Sigmoid colon (tissue), 7 donors: Measurements from ENCODE around the gene MDM4. TPM values are rescaled to one million over a fixed set of nuclear protein-coding genes. Genes with fewer than 3 reads are reported as not detected.

Experiments
- DNase-seq: peaks from one replicate; pipeline ENCODE4 v3.0.0-alpha.2; 2019
- H3K27ac ChIP-seq, 4 donors: fragments of 200-600 bp; sonication (generic); one replicate each; pipeline ENCODE4 v1.5.1; 2016 to 2019; ENCODE audit warnings: mild to moderate bottlenecking in 1 of 4
- H3K27me3 ChIP-seq, 3 donors: fragments of 200-600 bp; sonication (generic); one replicate each; pipeline ENCODE4 v1.5.1; 2019; ENCODE audit warnings: mild to moderate bottlenecking in 1 of 3
- H3K36me3 ChIP-seq, 4 donors: fragments of 200-600 bp; sonication (generic); one replicate each; pipeline ENCODE4 v1.5.1; 2016 to 2019
- H3K4me1 ChIP-seq, 4 donors: fragments of 200-600 bp; sonication (generic); one replicate each; pipeline ENCODE4 v1.5.1; 2017 to 2019
- H3K4me3 ChIP-seq, 4 donors: fragments of 200-600 bp; sonication (generic); one replicate each; pipeline ENCODE4 v1.5.1; 2017 to 2019; ENCODE audit warnings: mild to moderate bottlenecking in 2 of 4, moderate library complexity in 1 of 4
- H3K9me3 ChIP-seq, 4 donors: fragments of 200-600 bp in 3 of 4; sonication (generic) in 3 of 4; one replicate each; pipeline versions ENCODE4 v1.5.1 to v1.6.1; 2013 to 2019
- CTCF ChIP-seq, 4 experiments: fragments of 450-650 bp in 3 of 4; fragments of 200-600 bp in 1 of 4; IDR thresholded peaks; one replicate each; pipeline ENCODE4 v1.5.1; 2016 to 2019; ENCODE audit warnings: antibody characterized with exemption in 4 of 4, mild to moderate bottlenecking in 3 of 4, moderate library complexity in 2 of 4
- EP300 ChIP-seq, 4 donors: sonication (generic); formaldehyde crosslinking; IDR thresholded peaks; one replicate each; pipeline ENCODE4 v1.6.1; 2017; ENCODE audit warnings: antibody characterized with exemption in 4 of 4
- POLR2A ChIP-seq, 2 donors: fragments of 450-650 bp; IDR thresholded peaks; one replicate each; pipeline ENCODE4 v1.6.1; 2016; ENCODE audit warnings: antibody characterized with exemption in 2 of 2, mild to moderate bottlenecking in 2 of 2, moderate library complexity in 2 of 2
- POLR2AphosphoS5 ChIP-seq, 4 donors: sonication (generic); formaldehyde crosslinking; IDR thresholded peaks; one replicate each; pipeline ENCODE4 v1.6.1; 2017; ENCODE audit warnings: antibody characterized with exemption in 4 of 4
- WGBS, 2 donors: extraction: QIAGEN DNeasy Blood & Tissue Kit; methylation state at CpG; one replicate each; pipeline ENCODE4 v1.1.7; 2013; 5-methylcytosine and 5-hydroxymethylcytosine counted together
- intact Hi-C: fragments of 100-400 bp; cut with DNase I; formaldehyde crosslinking; loops from one replicate; pipeline ENCODE4 v1.15.1; 2023
- polyA plus RNA-seq, 3 donors: library from polyadenylated mRNA; stranded (reverse); fragments of 200-250 nt; gene quantifications; one replicate each; pipeline ENCODE4 v1.2.3, GENCODE V29; 2013
- total RNA-seq, 4 donors: library from RNA; depleted of rRNA; stranded (reverse); fragments of >200 nt; gene quantifications; one replicate each; pipeline ENCODE4 v1.1.0, GENCODE V29; 2016
- donor health status: healthy with polysubstance abuse.
- donor health status: Bipolar disorder and iron deficiency.
- donor health status: healthy.

Gene MDM4, protein sequence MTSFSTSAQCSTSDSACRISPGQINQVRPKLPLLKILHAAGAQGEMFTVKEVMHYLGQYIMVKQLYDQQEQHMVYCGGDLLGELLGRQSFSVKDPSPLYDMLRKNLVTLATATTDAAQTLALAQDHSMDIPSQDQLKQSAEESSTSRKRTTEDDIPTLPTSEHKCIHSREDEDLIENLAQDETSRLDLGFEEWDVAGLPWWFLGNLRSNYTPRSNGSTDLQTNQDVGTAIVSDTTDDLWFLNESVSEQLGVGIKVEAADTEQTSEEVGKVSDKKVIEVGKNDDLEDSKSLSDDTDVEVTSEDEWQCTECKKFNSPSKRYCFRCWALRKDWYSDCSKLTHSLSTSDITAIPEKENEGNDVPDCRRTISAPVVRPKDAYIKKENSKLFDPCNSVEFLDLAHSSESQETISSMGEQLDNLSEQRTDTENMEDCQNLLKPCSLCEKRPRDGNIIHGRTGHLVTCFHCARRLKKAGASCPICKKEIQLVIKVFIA
- total RNA-seq (10 to 100 TPM; 48.2 to 82.0 (median 53.1) TPM), polyA plus RNA-seq (10 to 100 TPM in 1 of 3 donors, 1 to 10 TPM in 2; 1.2 to 14.9 (median 1.8) TPM)

DNA sequence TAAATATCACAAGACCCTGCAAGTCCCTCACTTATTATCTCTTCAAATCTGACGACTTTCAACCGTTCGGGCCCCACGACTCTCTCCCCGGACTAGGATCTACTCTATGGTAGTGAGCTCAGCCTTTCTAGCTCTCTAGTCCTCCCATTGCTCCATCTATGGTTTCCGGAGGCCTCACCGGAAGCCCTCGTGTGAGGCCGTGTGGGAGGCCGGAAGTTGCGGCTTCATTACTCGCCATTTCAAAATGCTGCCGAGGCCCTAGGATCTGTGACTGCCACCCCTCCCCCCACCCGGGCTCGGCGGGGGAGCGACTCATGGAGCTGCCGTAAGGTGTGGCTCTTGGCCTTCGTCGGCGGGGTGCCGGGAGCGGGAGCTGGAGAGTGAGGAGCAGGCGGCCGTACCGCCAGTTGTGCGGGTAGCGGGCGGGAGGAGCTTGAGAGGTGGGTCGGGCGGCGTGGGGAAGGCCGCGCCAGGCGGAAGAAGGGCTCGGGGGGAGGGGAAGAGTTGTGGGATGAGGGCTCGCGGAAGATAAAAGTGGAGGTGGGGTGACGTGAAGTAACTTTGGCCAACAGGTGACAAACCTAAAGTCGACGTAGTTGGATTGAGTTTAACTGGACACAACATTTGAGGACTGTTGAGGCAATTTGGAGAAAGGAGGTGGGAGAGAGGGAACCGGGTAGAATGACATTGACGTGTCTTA is at the start of gene MDM4:
TSS of gene MDM4 (plus strand) at position 227 of the 700 bp plus-strand sequence. CDS start 9,113 bp downstream, outside the sequence.
- WGBS, 2 donors: 0 to 1% methylated on average over 43 of the region's 43 CpGs
- TF ChIP-seq EP300 (IDR thresholded peaks at IDR 0.05): peak in 1 of 4 donors; percentile 40
- peak; percentile 71 to 83 for TF ChIP-seq POLR2A (IDR thresholded peaks at IDR 0.05)
- no peak for TF ChIP-seq CTCF (IDR thresholded peaks at IDR 0.05)
- peak; percentile 71 to 90 (median 86) for TF ChIP-seq POLR2AphosphoS5 (IDR thresholded peaks at IDR 0.05)
- H3K4me3 ChIP-seq: peak within 1 kb of the TSS; percentile 74 to 82 (median 79)
- peaks cover 0 to 41% (median 32%) of the 10 kb centered on the region in 4 donors for H3K4me1 ChIP-seq
- intact Hi-C loops: no loop called here
- peak; percentile 96 for DNase-seq
- peak within 1 kb of the TSS; percentile 88 to 93 (median 90) for H3K27ac ChIP-seq
- no peaks in the 10 kb centered on the region for H3K9me3 ChIP-seq
- peaks cover 0 to 7% (median 0%) of the 10 kb centered on the region in 4 donors for H3K36me3 ChIP-seq
- no peaks in the 10 kb centered on the region for H3K27me3 ChIP-seq

DNA sequence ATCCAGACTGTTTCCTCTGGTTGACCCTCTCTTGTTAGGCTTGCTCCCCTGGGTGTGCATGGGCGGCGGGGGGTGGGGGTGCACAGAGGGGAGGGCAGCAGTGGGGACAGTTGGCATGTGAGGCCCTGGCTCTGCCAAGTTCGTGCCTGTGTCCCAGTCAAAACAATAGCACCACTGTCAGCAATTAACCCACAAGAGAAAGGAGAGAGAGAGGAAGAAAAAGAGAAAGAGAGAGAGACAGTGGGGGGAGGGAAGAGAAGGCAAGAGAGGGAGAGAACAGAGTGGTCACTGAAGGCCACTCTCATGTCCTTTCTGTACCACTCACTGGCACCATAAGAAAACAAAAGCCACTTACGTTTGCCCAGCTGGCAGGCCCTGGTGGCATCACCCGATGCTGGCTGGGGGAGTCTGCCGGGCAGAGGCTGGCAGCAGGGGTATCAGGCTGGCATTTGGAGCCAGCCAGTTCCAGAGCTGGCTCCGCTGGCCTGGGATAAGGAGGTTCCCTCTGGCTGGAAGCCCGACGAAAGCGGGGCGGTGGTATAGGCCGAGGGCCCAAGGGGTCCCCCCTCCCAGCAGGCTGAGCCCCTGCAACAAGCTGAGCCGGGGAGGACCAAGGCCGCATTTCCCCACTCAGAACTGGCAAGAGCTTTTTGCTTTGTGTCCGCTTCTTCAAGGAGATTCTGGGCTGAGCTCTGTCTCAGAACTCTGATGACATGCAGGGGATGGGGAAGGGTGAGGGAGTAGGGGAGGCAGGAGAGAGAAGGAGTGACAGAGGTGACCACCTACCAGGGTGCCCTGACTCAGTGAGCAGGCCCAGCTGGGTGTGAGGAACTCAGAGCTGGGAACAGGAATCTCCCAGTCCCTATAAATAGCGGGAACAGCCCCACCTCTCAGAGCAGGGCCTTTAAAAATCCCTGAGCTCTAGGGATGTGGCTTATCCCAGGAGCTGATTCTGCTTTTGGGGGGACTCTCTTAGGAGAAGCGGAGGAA is 49.5 kb upstream of the MDM4 start:
- intact Hi-C loops: no loop called here
- DNase-seq: no peak
- H3K36me3 ChIP-seq: peaks cover 0 to 62% (median 15%) of the 10 kb centered on the region in 4 donors
- H3K4me1 ChIP-seq: peaks cover 0 to 38% (median 36%) of the 10 kb centered on the region in 4 donors
- H3K27ac ChIP-seq: peak overlapping the region; percentile 47 to 63 (median 58)
- 83 to 85% methylated on average over 17 of the region's 17 CpGs for WGBS, 2 donors
- no peak for TF ChIP-seq EP300 (IDR thresholded peaks at IDR 0.05)
- TF ChIP-seq POLR2AphosphoS5 (IDR thresholded peaks at IDR 0.05): no peak
- no peak for TF ChIP-seq CTCF (IDR thresholded peaks at IDR 0.05)
- TF ChIP-seq POLR2A (IDR thresholded peaks at IDR 0.05): no peak
- no peaks in the 10 kb centered on the region for H3K9me3 ChIP-seq
- no peaks in the 10 kb centered on the region for H3K27me3 ChIP-seq
- no peak overlapping the region for H3K4me3 ChIP-seq

DNA sequence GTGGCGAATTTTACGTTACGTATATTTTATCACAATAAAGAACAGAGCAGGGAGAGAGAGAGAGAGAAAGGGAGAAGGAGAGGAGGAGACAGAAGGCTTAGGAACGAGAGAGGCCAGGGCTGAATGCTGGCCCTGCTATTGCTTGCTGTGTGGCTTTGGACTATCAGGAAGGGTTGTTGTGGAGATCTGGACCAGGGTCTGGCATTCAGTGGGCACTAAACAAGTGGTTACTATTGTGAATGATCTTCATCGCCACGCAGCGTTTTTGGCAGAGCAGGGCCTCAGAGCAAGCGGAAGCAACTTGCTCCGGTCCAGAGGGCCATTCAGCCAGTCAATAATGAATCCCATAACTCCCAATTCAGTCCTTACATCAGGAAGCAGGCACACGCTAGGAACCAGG is 48.0 kb upstream of the MDM4 start:
- H3K4me1 ChIP-seq: peaks cover 0 to 38% (median 36%) of the 10 kb centered on the region in 4 donors
- peaks cover 0 to 47% (median 15%) of the 10 kb centered on the region in 4 donors for H3K36me3 ChIP-seq
- peak overlapping the region in 3 of 4 donors; percentile 14 to 22 (median 22) for H3K27ac ChIP-seq
- TF ChIP-seq EP300 (IDR thresholded peaks at IDR 0.05) (no peak), CTCF (IDR thresholded peaks at IDR 0.05) (no peak), POLR2AphosphoS5 (IDR thresholded peaks at IDR 0.05) (no peak)
- H3K9me3 ChIP-seq: no peaks in the 10 kb centered on the region
- WGBS, 2 donors: 94 to 95% methylated on average over 10 of the region's 10 CpGs
- intact Hi-C loops: no loop called here
- DNase-seq: no peak
- H3K4me3 ChIP-seq: no peak overlapping the region
- no peaks in the 10 kb centered on the region for H3K27me3 ChIP-seq

DNA sequence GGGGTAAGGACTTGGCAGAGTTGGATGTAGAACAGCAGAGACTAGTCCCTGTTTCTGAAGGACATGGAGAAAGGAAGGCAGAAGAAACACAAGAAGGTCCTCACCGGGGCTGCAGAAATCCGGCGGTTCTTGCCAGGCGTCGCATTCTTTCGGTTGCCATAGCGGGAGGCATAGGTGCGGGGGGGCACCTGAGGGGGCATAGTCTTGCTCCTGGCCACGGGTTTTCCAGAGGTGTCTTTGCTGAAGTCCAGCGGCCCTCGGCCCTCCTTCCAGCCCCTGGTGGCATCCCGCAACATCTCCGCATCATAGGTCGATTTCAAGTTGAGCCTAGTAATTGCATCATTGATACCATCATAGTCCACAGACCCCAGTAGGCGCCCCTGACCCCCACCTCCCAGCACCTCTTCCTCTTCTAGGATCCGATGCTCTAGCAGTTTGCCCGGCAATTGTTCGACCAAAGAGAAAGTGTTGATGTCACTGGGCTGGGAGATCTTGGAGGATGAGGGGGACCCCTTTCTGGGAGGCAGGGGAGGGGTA is 47.4 kb upstream of the MDM4 start:
- TF ChIP-seq POLR2A (IDR thresholded peaks at IDR 0.05) (no peak), POLR2AphosphoS5 (IDR thresholded peaks at IDR 0.05) (no peak), EP300 (IDR thresholded peaks at IDR 0.05) (no peak), CTCF (IDR thresholded peaks at IDR 0.05) (no peak)
- Histone ChIP-seq H3K4me1 (peaks cover 0 to 36% (median 35%) of the 10 kb centered on the region in 4 donors), H3K27me3 (no peaks in the 10 kb centered on the region), H3K36me3 (peaks cover 0 to 42% (median 13%) of the 10 kb centered on the region in 4 donors), H3K27ac (peak overlapping the region in 2 of 4 donors; percentile 14 to 22), H3K4me3 (no peak overlapping the region), H3K9me3 (no peaks in the 10 kb centered on the region)
- intact Hi-C loops: no loop called here
- WGBS, 2 donors: 91% methylated on average over 18 of the region's 18 CpGs
- no peak for DNase-seq
